HG03196 (cell line): ENCODE measurements around the gene NSUN2.
A peak's percentile ranks its signal among the peaks of the same experiment; 100 is the strongest.
"Not testable (repeated sequence)": the region's sequence is repeated elsewhere in the genome, so short reads cannot be mapped to it uniquely, and the experiment has no call there.

Experiments
- ATAC-seq: cut with Tn5 transposase; IDR thresholded peaks from one replicate; pipeline ENCODE4 v1.9.1; 2021; ENCODE audit not compliant: unreplicated experiment

NSUN2 gene

DNA sequence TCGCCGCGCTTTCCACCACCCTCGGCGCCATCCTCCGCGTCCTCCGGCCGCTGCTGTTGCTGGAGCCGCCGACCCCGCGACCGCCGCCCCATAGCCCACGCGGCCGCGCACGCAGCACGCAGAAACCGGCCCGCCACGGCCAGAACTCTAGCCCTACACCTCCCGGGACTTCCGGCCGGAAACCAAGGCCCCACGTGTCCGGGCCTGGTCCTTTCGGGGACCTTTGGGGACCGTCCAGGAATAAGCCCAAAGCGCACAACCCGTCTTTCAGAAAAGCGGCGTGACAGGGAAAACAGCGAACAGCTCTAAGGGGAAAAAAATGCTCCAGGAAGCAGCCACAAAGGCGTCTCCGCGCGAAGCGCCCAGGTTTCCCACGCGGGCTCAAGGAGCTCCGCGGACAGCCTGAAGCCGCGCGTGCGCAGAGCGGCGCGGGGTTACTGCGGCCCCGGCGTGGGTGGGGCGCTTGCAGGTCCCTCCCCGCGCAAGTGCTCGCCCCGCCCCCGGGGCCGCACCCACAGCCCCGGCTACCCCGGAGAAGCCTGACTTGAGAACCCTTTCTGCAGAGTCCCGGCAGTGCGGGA lies at the start of gene NSUN2, which contains the start of gene SRD5A1:
Gene NSUN2, minus strand, starts transcription at position 157 of the 581 bp plus-strand sequence. Its CDS starts 65 bp downstream, at position 92.
Gene SRD5A1, plus strand, starts transcription at position 553 of the 581 bp plus-strand sequence. CDS start 137 bp downstream, outside the sequence.
- peak; percentile 88 for ATAC-seq

- ATAC-seq: no peak
These were observed 49.4 kb upstream of the NSUN2 start for GRCh38 chr5:6682239-6682638.

DNA sequence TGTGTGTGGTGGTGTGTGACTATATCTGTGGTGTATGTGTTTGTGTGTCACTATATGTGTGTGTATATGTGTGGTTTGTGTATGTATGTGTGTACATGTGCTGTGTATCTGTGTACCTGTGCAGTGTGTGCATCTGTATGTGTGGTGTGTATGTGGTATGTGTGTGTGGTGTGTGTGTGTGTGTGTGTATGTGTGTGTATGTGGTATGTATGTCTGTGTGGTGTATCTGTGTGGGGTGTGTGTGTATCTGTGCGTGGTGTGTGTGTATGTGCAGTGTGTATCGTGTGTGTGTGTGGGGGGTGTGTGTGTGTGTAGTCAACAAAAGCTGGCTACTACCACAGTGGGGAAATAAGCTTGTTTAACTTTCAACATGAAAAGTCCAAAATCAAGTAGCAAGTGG lies 48.8 kb upstream of the NSUN2 start:
- ATAC-seq: no peak

DNA sequence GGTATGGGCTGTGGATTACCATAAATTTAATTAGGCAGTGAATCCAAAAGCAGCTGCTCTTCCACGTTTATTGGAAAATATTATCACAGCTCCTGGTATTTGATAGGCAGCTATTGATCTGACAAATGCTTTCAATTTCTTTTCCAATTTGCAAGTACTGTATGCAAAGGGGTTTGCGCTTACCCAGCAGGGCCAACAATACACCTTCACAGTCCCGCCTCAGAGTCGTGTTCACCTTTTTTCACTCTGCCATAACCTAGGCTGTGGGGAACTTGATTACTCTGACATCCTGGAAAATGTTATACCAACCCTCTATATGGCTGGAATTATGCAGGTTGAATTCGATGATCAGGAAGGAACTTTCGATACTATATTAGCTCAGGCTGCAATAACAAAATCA lies 48.1 kb upstream of the NSUN2 start:
- no peak for ATAC-seq

GRCh38 chr5:6678385-6678784 lies 45.5 kb upstream of the NSUN2 start:
- no peak for ATAC-seq

GRCh38 chr5:6676702-6677101 lies 43.9 kb upstream of the NSUN2 start:
- no peak for ATAC-seq

DNA sequence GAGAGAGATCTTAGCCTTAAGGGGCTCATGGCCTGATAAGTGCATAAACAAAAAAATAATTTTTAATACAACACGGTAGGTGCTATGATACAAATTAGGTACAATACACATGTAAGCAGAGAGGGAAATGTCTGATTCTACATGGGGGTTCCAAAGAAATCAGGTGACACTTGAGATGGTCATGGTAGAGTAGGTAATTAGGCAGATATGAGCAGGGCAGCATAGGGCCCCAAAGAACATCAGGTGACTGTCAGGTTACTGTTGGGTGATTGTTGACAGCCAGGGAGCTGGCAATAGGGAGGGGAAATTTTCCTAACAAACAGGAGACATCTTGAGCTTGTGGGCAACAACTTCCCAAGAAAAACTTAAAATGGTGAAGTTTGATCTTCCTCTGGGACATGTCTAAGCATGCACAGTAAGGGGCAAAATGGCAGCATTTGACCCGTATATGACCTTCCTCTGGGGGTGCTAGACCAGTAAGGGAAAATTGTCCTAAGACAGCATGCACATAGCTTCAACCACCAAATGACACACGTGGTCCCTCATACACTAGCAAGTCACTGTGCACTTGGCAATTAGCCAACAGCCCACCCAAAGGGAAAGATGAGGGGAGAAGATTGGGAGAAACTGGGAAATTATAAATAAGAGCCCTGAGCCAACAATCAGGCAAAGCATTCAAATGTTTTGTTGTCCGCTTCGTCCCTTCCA lies 43.1 kb upstream of the NSUN2 start:
- no peak for ATAC-seq

- ATAC-seq: no peak
These were observed 42.0 kb upstream of the NSUN2 start for GRCh38 chr5:6674886-6675285.

- ATAC-seq: no peak
These were observed 41.6 kb upstream of the NSUN2 start for GRCh38 chr5:6674421-6674820.

GRCh38 chr5:6673963-6674362 lies 41.1 kb upstream of the NSUN2 start:
- no peak for ATAC-seq

DNA sequence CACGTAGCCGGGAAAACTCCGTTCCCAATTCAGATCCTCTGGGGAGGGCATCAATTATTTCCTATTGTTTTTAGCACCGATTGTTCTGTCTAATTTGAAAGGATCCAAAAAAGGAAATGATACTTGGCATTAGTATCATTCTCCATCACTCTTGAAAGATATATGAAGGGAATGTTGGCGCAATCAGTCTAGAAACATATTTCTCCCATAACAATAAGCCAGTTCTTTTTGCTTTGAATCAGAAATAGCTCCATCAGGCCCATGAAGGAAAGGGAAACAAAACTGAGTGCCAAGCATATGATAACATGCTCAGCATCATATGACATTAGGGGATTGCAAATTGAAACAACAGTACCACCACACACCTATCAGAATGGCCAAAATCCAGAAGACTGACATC lies 40.2 kb upstream of the NSUN2 start:
- no peak for ATAC-seq

DNA sequence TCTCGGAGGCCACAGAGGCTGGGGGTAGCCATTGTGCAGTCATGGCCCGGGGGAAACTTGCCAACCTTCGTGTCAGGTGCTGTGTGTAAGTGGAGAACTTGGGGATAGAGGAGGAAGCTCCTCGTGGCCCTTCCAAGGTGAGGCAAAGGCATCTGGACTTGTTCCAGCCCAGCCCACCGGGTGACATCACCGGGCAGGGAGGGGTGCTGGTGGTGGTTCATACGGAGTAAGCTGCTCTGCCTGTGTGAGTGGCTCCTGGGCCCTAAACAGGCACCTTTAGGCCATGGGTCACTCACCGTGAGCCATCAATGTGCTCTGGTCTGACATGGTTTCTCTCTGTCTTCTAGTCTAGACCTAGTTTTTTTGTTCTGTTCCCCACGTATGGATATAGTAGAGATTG lies 35.9 kb upstream of the NSUN2 start:
- ATAC-seq: not testable (repeated sequence)

GRCh38 chr5:6667648-6668047 lies 34.8 kb upstream of the NSUN2 start:
- ATAC-seq: no peak

DNA sequence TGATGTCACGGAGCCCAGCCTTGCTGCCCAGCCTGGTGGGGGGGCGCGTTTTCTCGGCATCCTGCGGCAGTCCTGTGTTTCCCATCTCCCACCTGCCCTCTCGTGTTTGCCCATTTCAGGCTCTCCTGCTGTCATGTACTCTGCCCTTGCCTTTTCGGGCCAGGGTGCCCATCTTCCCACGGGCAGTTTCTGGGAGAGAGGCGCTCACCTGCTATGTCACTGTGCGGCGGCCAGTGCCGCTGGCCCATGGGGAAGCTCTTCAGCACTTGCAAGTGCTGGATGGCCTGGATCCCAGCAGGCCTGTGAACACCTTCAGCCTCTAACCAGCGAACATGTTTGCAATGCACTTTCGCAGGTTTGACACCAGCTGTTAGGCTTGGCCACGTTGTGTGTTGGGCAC lies 33.9 kb upstream of the NSUN2 start:
- ATAC-seq: no peak

- peak; percentile 39 for ATAC-seq
These were observed 27.8 kb upstream of the NSUN2 start for GRCh38 chr5:6660688-6661087.

GRCh38 chr5:6659941-6660684 lies 27.3 kb upstream of the NSUN2 start:
- ATAC-seq: peak; percentile 71

DNA sequence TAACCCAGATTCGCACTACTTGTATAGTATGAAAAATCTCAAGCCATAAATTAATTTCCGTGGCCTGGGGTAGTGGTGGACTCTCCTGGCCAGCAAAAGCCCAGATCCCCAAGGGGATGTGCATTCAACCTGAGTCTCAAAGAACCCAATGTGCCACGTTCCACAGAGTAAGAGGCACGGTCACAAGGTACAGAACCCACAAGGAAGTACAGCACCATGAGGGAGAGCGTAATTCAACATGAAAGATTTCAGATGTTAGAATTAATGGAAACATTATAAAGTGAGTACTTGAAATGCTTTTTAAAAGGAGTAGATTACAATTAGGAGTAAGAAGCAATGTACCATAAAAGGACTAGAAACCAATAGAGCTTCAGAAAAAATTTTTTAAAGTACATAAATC lies 23.8 kb upstream of the NSUN2 start:
- ATAC-seq: no peak

DNA sequence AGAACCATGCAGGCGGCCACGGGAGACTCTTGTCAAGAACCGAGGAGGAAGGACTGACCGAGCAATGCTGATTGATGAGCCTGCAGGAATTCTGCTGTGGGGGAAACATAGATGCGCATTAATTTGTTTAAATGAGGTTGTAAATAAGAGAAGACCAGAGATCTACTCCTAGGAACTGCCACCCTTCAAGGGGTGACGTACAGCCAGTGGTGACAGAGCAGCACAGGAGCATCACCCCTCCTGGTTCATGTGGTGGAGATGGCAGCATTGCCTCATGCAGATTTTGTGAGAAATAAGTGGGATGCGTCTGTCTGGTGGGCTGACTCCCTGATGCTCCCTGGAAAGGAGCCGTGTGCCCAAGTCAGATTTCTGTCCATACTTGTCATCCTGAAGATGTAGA lies 22.6 kb upstream of the NSUN2 start:
- ATAC-seq: no peak

DNA sequence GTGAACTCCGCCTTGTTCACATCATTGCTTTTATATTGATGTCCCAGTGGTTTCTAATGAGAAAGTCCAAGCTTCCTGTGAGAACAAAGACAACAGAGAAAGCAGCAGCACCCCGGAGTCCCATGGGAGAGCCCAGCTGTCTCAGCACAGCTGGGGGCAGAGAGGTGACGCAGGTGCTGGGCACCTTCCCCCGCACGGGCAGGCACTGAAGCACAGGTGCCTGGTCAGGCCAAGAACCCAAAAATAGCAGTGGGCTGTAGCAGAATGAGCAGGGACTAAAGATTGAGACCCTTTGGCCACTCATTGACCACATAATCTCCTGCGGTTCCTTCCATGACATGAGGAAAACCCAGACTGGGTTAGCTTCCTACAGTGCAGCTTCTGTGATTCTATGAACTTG lies 19.2 kb upstream of the NSUN2 start:
- ATAC-seq: peak; percentile 92

DNA sequence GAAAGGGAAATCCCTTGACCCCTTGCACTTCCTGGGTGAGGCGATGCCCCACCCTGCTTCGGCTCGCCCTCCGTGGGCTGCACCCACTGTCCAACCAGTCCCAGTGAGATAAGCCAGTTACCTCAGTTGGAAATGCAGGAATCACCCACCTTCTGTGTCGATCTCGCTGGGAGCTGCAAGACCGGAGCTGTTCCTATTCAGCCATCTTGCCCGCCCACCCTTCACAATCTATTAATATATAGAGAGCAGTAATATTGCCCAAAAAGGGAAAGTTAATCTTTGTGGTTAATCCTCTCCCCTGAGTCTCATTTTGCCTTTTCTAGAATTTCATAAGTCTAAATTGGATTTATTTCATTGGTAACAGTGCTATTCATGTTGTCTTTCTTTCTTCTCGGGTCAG lies 16.8 kb upstream of the NSUN2 start:
- ATAC-seq: no peak

GRCh38 chr5:6649186-6649585 lies 16.3 kb upstream of the NSUN2 start:
- ATAC-seq: no peak
